Tibial nerve (tissue), 4 donors: ENCODE results near the gene COX4I1. TPM values are rescaled to one million over a fixed set of nuclear protein-coding genes. Genes with fewer than 3 reads are reported as not detected.
A peak's percentile ranks its signal among the peaks of the same experiment; 100 is the strongest.

Experiments used
- DNase-seq, 2 donors: peaks; one replicate each; pipeline ENCODE4 v3.0.0-alpha.2; 2019; ENCODE audit warnings: low spot score in 2 of 2
- H3K27ac ChIP-seq, 4 donors: fragments of 200-600 bp; sonication (generic) in 3 of 4; one replicate each; pipeline ENCODE4 v1.5.1; 2017 to 2019; ENCODE audit warnings: mild to moderate bottlenecking in 1 of 4
- H3K27me3 ChIP-seq, 2 donors: fragments of 200-600 bp; sonication (generic) in 1 of 2; one replicate each; pipeline versions ENCODE4 v1.5.1 to v1.6.0; 2017 to 2019
- H3K36me3 ChIP-seq, 3 donors: fragments of 200-600 bp; sonication (generic); one replicate each; pipeline ENCODE4 v1.5.1; 2018 to 2019
- H3K4me1 ChIP-seq, 4 donors: fragments of 200-600 bp; sonication (generic) in 3 of 4; one replicate each; pipeline ENCODE4 v1.5.1; 2017 to 2019
- H3K4me3 ChIP-seq, 4 donors: fragments of 200-600 bp; sonication (generic) in 3 of 4; one replicate each; pipeline ENCODE4 v1.5.1; 2017 to 2019; ENCODE audit warnings: mild to moderate bottlenecking in 1 of 4, moderate library complexity in 1 of 4
- H3K9me3 ChIP-seq, 4 donors: fragments of 200-600 bp; sonication (generic) in 3 of 4; one replicate each; pipeline ENCODE4 v1.5.1; 2017 to 2019
- CTCF ChIP-seq, 5 experiments: fragments of 200-600 bp in 3 of 5; fragments of 450-650 bp in 2 of 5; sonication (generic) in 3 of 5; IDR thresholded peaks; one replicate each; pipeline ENCODE4 v1.5.1; 2016 to 2019; ENCODE audit warnings: antibody characterized with exemption in 5 of 5, mild to moderate bottlenecking in 3 of 5, moderate library complexity in 2 of 5
- EP300 ChIP-seq, 2 donors: sonication (generic); formaldehyde crosslinking; IDR thresholded peaks; one replicate each; pipeline ENCODE4 v1.6.1; 2017; ENCODE audit warnings: antibody characterized with exemption in 2 of 2, mild to moderate bottlenecking in 1 of 2
- POLR2A ChIP-seq, 2 donors: fragments of 450-650 bp; IDR thresholded peaks; one replicate each; pipeline ENCODE4 v1.6.1; 2017; ENCODE audit warnings: antibody characterized with exemption in 2 of 2, mild to moderate bottlenecking in 2 of 2, moderate library complexity in 2 of 2
- WGBS, 2 donors: methylation state at CpG; one replicate each; pipeline ENCODE4 v1.1.5; 2018; 5-methylcytosine and 5-hydroxymethylcytosine counted together
- total RNA-seq, 4 donors: library from RNA; depleted of rRNA; stranded (reverse); fragments of >200 nt; gene quantifications; one replicate each; pipeline ENCODE4 v1.1.0, GENCODE V29; 2016

The COX4I1 gene
- total RNA-seq, 4 donors from 2014 or later, result 274 to 401 (median 323) TPM

DNA sequence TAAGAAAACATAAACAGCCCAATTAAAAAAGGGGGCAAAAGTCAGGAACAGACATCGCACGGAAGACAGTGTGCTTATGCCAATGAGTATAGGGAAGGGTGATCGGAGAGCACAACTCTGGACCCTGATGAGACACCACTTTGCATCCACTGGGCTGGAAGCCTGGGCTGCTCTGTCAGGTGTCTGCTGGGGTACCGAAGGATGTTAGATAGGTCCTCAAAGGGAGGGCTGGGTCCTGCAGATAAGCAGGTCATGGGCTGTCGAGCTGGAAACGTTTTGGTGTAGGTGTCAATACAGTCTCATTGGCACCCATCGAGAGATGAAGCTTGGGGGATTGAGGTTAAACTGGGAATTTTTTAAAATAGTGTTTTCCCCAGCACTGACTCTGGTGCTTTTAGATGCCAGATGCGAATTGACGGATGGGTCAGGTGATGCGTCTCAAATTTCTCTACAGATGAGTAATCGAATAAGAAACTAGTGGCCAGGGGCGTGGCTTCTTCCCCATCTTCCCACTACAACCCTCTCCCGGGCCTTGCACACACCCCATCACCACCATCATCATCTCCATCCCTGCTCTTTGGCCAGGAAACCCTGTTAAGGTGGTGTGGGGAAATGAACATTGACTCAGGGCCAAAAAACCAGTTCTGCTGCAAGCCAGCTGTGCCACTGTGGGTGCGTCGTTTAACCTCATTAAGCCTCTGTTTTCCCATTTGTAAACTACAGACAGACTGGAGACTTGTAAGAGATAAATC is 51.7 kb downstream of the COX4I1 start:
- Histone ChIP-seq H3K27ac (no peak overlapping the region), H3K4me1 (peaks cover 0 to 4% (median 2%) of the 10 kb centered on the region in 4 donors), H3K27me3 (no peaks in the 10 kb centered on the region), H3K4me3 (no peak overlapping the region), H3K9me3 (no peaks in the 10 kb centered on the region), H3K36me3 (no peaks in the 10 kb centered on the region)
- no peak for TF ChIP-seq CTCF (IDR thresholded peaks at IDR 0.05)
- no peak for TF ChIP-seq EP300 (IDR thresholded peaks at IDR 0.05)
- no peak for TF ChIP-seq POLR2A (IDR thresholded peaks at IDR 0.05)
- 72 to 77% methylated on average over 15 of the region's 15 CpGs for WGBS, 2 donors
- DNase-seq, result no peak

DNA sequence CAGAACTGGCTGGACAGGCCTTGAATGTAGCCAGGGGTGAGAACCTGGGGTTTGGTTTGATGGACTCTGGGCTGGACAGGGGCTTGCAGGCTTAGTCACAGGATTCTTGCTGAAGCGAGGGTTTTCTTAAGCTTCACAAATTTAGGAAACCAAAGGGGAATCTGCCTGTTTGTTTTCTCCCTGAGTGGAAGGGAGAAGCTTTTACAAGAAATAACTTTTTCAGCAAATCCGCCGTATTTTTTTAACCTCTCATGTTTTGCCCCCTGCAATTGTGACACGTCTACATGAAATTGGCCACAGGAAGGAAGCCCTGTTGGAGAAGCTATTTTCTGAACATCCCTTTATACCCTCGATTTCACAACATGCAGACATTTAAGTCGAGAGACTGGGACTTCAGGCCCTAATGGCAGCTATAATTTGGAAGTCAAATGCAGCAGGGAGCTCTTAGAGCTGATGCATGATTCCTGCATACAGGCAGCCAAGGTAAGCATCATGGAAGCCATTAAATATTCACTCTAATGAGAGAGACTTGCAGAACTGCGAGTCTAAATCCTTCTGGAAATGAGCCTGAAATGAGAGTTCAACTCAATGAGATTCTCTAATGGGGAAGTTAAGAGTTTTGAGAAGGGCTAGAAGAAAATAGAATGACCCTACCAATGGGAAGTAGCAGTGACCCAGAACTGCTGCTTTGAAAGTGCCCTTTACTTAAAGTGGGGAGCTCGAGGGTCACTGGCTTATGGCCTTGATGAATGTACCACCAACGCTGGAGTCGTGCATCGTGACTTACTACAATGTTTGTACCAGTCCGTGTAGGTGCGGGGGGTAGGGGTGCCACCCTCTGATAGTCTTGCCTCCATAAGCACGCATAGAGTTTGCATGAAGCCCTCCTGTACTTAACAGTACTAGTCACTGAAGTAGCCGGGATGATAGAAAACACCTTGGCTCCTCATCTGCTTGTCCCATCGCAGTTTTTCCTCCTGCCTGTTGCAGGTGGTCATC is 54.4 kb downstream of the COX4I1 start:
- WGBS, 2 donors, result 67 to 68% methylated on average over 16 of the region's 16 CpGs

DNA sequence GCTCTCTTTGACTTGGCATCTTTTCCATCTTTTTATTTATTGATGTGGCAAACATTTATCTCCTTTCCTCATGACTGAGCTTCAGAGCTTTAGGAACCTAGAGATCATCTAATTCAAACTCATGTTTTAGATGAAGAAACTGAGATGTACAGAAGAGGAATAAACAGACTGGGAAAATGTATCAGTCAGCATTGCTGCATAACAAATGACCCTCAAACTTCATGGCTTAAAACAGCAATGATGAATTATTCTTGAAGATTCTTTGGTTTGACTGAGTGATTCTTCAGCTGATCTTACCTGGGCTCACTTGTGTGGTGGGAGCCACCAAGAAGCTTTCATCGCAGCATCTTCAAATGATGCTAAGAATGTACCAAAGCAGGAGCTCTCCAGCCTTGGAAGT is 55.4 kb downstream of the COX4I1 start:
- no peaks in the 10 kb centered on the region for H3K36me3 ChIP-seq
- DNase-seq, result no peak
- 90 to 95% methylated on average over 1 of the region's 1 CpG for WGBS, 2 donors
- no peaks in the 10 kb centered on the region for H3K27me3 ChIP-seq
- TF ChIP-seq EP300 (IDR thresholded peaks at IDR 0.05) (no peak), CTCF (IDR thresholded peaks at IDR 0.05) (no peak), POLR2A (IDR thresholded peaks at IDR 0.05) (no peak)
- peaks cover 0 to 5% (median 2%) of the 10 kb centered on the region in 4 donors for H3K4me1 ChIP-seq
- no peaks in the 10 kb centered on the region for H3K9me3 ChIP-seq
- H3K27ac ChIP-seq, result no peak overlapping the region
- no peak overlapping the region for H3K4me3 ChIP-seq

More for the DNA sequence above, 54.4 kb downstream of the COX4I1 start:
- Histone ChIP-seq H3K27me3 (no peaks in the 10 kb centered on the region), H3K4me1 (peaks cover 0 to 4% (median 2%) of the 10 kb centered on the region in 4 donors), H3K36me3 (no peaks in the 10 kb centered on the region), H3K9me3 (no peaks in the 10 kb centered on the region), H3K27ac (no peak overlapping the region), H3K4me3 (no peak overlapping the region)
- TF ChIP-seq CTCF (IDR thresholded peaks at IDR 0.05) (no peak), EP300 (IDR thresholded peaks at IDR 0.05) (peak in 1 of 2 donors; percentile 66)
- no peak for DNase-seq

DNA sequence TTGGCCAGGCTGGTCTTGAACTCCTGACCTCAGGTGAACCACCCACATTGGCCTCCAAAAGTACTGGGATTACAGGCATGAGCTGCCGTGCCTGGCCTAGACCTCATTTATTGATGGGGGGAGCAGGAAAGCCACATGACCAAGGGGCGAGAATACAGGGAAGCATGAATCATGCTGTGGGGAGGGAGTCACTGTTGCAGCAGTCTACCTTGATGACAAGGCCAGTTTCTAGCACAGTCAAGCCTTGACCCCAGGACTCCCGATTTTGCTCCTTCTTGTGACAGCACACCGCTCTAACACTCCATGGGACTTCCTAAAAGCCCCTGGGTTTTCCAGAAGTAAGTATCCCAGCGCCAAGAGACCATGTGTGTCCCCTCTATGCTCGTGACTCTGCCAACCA is 56.6 kb downstream of the COX4I1 start:
- no peak for DNase-seq
- TF ChIP-seq CTCF (IDR thresholded peaks at IDR 0.05) (no peak), POLR2A (IDR thresholded peaks at IDR 0.05) (no peak), EP300 (IDR thresholded peaks at IDR 0.05) (no peak)
- H3K27ac ChIP-seq, result no peak overlapping the region
- no peaks in the 10 kb centered on the region for H3K36me3 ChIP-seq
- 78 to 80% methylated on average over 6 of the region's 6 CpGs for WGBS, 2 donors
- no peak overlapping the region for H3K4me3 ChIP-seq
- no peaks in the 10 kb centered on the region for H3K27me3 ChIP-seq
- H3K4me1 ChIP-seq, result peaks cover 0 to 9% (median 2%) of the 10 kb centered on the region in 4 donors
- no peaks in the 10 kb centered on the region for H3K9me3 ChIP-seq
